IPS-15b (cell line): Measurements from ENCODE around the gene RPGRIP1L.

Experiments used
- H3K27me3 ChIP-seq: one replicate; pipeline ENCODE4 v1.6.1; 2013; ENCODE audit warnings: low read length; ENCODE audit not compliant: control insufficient read depth, insufficient read depth
- H3K36me3 ChIP-seq: one replicate; pipeline ENCODE4 v1.6.1; 2013; ENCODE audit warnings: low read length; ENCODE audit not compliant: control insufficient read depth, insufficient read depth
- H3K4me1 ChIP-seq: one replicate; pipeline ENCODE4 v1.6.1; 2013; ENCODE audit warnings: mild to moderate bottlenecking, low read length; ENCODE audit not compliant: control insufficient read depth, insufficient read depth
- H3K4me3 ChIP-seq: one replicate; pipeline ENCODE4 v1.5.1; 2013; ENCODE audit warnings: low read depth, low read length
- H3K9ac ChIP-seq: one replicate; pipeline ENCODE4 v1.6.1; 2013; ENCODE audit warnings: low read depth, mild to moderate bottlenecking, low read length
- H3K9me3 ChIP-seq: one replicate; pipeline ENCODE4 v1.6.1; 2013; ENCODE audit warnings: mild to moderate bottlenecking, low read length; ENCODE audit not compliant: control insufficient read depth, insufficient read depth

The RPGRIP1L gene

DNA sequence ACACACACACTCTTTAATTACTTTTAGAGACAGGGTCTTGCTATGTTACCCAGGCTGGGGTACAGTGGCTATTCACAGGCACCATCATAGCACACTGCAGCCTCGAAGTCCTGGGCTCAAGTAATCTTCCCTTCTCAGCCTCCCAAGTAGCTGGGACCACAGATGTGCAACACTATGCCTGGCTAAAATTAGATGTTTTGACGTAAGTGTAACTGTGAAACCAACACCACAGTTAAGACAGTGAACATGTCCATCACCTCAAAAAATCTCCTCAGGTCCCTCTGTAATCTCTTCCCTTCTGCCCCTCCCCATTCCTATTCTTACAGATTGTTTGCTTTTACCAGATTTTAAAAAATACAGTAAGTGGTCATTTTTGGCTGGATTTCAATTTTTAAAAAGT lies 66.7 kb downstream of the RPGRIP1L start:
- no peaks in the 10 kb centered on the region for H3K4me1 ChIP-seq
- no peak overlapping the region for H3K9ac ChIP-seq
- no peak overlapping the region for H3K4me3 ChIP-seq
- no peaks in the 10 kb centered on the region for H3K9me3 ChIP-seq
- H3K27me3 ChIP-seq, result no peaks in the 10 kb centered on the region
- no peaks in the 10 kb centered on the region for H3K36me3 ChIP-seq

DNA sequence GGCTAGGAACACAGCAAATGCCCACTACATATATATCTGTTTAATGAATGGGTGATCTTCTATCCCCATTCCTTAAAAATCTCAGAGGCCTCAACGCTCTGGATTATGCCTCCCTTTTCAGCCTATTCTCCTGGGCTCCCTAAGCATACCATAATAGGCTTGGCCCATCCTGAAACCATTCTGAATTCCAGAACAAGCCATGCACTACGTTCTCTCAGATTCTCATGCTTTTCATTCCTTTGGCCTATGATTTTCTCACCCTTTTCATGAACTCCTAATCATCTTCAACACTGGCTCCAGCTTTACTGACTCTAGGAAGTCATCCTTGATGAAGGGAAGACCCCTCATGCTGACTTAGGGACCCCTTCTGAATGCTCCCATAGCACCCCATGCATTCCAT lies 71.1 kb downstream of the RPGRIP1L start:
- H3K9me3 ChIP-seq, result no peaks in the 10 kb centered on the region
- H3K36me3 ChIP-seq, result no peaks in the 10 kb centered on the region
- no peaks in the 10 kb centered on the region for H3K4me1 ChIP-seq
- no peak overlapping the region for H3K9ac ChIP-seq
- no peak overlapping the region for H3K4me3 ChIP-seq
- no peaks in the 10 kb centered on the region for H3K27me3 ChIP-seq

DNA sequence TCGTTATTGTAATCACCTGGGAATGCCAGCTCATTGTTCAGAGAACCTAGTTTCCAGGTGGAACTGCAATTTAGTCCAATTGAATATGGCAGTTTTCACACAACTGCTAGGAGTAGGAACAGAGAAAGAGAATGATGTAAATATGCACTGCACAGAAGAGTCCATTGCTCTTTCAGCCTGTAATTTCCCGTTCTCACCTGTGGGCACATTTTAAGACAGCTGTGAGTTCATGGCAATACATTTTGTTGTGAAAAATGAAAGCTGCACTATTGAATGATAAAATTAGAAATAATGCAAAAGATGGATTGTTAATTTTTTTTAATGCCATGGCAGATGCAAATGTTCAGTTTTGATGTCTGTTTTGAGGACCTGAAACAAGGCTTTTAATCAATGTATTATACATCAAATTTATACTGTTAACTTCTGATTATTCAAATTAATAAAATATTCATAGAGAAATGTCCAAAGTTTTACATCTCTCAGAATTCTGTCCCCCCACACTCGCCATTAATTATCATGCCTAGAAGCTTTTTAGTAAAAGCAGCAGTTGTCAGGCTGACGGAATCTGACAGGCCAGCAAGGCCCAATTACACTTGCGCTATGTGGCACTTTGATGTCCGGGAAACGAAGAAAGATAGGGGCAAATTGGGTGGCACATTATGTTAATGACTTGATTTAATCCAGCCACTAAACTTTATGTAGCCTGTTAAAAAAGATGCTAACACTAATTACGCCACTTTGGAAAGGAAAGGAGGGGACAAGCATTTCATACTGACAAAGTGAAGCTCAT lies 72.2 kb downstream of the RPGRIP1L start:
- no peaks in the 10 kb centered on the region for H3K9me3 ChIP-seq
- H3K27me3 ChIP-seq, result no peaks in the 10 kb centered on the region
- H3K4me3 ChIP-seq, result no peak overlapping the region
- no peaks in the 10 kb centered on the region for H3K36me3 ChIP-seq
- H3K9ac ChIP-seq, result no peak overlapping the region
- H3K4me1 ChIP-seq, result no peaks in the 10 kb centered on the region

GRCh38 chr16:53629607-53630312 lies 73.9 kb downstream of the RPGRIP1L start:
- Histone ChIP-seq H3K9me3 (no peaks in the 10 kb centered on the region), H3K4me3 (no peak overlapping the region), H3K27me3 (no peaks in the 10 kb centered on the region), H3K9ac (no peak overlapping the region), H3K4me1 (no peaks in the 10 kb centered on the region), H3K36me3 (no peaks in the 10 kb centered on the region)

DNA sequence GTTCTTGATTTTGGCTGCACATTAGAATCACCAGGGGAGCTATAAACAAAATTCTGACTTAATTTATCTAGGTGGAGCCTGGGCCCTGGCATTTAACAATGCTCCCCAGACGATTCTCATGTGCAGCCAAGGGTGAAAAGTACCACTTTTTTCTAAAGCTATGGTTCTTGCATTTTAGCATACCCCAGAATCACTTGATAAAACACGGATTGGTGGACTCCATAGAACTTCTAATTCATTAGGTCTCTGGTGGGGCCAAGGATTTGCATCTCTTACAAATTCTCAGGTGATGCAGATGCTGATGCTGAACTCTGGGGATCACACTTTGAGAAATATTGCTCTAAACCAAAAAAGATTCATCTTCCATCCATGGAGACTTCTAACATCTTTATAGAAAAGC lies 74.5 kb downstream of the RPGRIP1L start:
- Histone ChIP-seq H3K4me3 (no peak overlapping the region), H3K27me3 (no peaks in the 10 kb centered on the region), H3K9me3 (no peaks in the 10 kb centered on the region), H3K36me3 (no peaks in the 10 kb centered on the region), H3K4me1 (no peaks in the 10 kb centered on the region), H3K9ac (no peak overlapping the region)

DNA sequence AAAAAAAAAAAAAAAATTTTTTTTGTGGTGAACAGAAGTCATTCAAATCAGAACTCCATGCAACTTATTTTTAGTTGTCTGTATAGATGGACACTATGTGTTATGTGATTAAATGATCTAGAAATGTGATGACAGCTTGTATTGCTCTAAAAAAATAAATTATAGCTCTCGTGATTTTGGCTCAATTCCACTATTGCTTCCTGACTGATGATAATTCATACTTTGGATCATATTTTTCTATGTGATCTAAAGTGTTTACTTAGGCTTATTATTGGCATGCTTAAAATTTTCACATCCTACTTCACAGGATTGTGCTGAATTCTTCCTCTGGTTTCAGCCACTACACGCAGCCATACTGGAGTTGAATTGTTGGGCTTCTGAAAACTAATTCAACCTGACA lies 76.8 kb downstream of the RPGRIP1L start:
- no peaks in the 10 kb centered on the region for H3K27me3 ChIP-seq
- no peak overlapping the region for H3K9ac ChIP-seq
- no peaks in the 10 kb centered on the region for H3K36me3 ChIP-seq
- no peak overlapping the region for H3K4me3 ChIP-seq
- H3K4me1 ChIP-seq, result no peaks in the 10 kb centered on the region
- H3K9me3 ChIP-seq, result no peaks in the 10 kb centered on the region

GRCh38 chr16:53626161-53626560 lies 77.5 kb downstream of the RPGRIP1L start:
- Histone ChIP-seq H3K9ac (no peak overlapping the region), H3K4me3 (no peak overlapping the region), H3K27me3 (no peaks in the 10 kb centered on the region), H3K9me3 (no peaks in the 10 kb centered on the region), H3K36me3 (no peaks in the 10 kb centered on the region), H3K4me1 (no peaks in the 10 kb centered on the region)

GRCh38 chr16:53625221-53625620 lies 78.4 kb downstream of the RPGRIP1L start:
- Histone ChIP-seq H3K27me3 (no peaks in the 10 kb centered on the region), H3K36me3 (no peaks in the 10 kb centered on the region), H3K9ac (no peak overlapping the region), H3K9me3 (no peaks in the 10 kb centered on the region), H3K4me1 (no peaks in the 10 kb centered on the region), H3K4me3 (no peak overlapping the region)

GRCh38 chr16:53622315-53622714 lies 81.3 kb downstream of the RPGRIP1L start:
- no peaks in the 10 kb centered on the region for H3K27me3 ChIP-seq
- H3K9ac ChIP-seq, result no peak overlapping the region
- no peaks in the 10 kb centered on the region for H3K9me3 ChIP-seq
- H3K36me3 ChIP-seq, result no peaks in the 10 kb centered on the region
- no peak overlapping the region for H3K4me3 ChIP-seq
- H3K4me1 ChIP-seq, result no peaks in the 10 kb centered on the region

DNA sequence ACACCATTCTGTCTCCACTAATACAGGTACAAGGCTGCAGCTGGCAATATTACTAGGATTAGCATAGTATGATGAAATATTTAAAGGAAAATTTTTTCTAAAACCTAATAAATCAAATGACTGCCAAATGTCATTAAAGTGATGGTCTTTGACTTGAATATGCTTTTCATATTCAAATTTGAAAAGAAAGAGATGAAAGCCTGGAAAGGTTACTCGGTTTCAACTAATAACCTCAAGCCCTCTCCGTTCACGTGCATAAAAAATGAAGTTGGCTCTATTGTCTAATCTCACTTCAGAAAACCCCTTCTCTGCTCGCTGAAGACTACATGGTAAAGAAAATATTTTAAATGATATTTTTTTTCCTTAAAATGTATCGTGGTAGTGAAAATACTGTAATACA lies 83.2 kb downstream of the RPGRIP1L start:
- no peaks in the 10 kb centered on the region for H3K36me3 ChIP-seq
- no peaks in the 10 kb centered on the region for H3K4me1 ChIP-seq
- H3K9ac ChIP-seq, result no peak overlapping the region
- no peaks in the 10 kb centered on the region for H3K9me3 ChIP-seq
- no peak overlapping the region for H3K4me3 ChIP-seq
- H3K27me3 ChIP-seq, result no peaks in the 10 kb centered on the region

DNA sequence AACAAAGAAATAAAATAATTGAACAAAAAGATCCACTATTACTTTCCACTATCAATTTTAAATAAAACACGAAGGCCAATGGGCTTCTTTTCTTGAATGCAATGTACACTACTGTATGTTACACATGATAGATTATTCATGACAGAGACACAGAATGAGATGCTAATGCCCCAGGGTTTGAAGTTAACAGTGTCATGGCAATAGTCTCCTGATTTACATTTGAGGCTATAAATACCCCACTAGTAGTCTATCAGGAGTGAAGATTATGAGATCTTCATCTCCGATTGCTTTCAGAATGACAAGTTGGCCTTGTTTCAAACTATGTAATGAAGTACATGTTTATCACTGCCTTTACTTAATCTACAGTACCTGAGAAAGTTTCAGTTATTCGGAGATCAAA lies 84.4 kb downstream of the RPGRIP1L start:
- H3K9me3 ChIP-seq, result no peaks in the 10 kb centered on the region
- no peak overlapping the region for H3K4me3 ChIP-seq
- H3K27me3 ChIP-seq, result no peaks in the 10 kb centered on the region
- H3K4me1 ChIP-seq, result no peaks in the 10 kb centered on the region
- H3K36me3 ChIP-seq, result no peaks in the 10 kb centered on the region
- no peak overlapping the region for H3K9ac ChIP-seq

DNA sequence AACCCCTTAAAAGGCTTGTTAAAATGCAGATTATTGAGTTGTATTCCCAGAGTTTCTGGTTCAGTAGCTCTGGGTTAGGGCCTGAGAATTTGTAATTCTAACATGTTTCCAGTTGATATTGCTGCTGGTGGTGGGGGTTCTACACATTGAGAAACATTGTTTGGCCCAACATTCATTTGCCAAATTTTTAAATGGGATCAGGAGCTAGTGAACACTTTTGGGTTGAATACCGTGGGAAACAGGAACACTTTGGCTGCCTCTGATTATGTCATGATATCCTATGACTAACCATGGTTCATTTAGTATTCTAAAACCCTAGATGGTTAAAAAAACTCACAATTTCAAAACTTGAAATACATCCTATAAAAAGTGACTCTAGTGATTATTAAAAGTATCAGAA lies 89.3 kb downstream of the RPGRIP1L start:
- Histone ChIP-seq H3K36me3 (no peaks in the 10 kb centered on the region), H3K4me1 (no peaks in the 10 kb centered on the region), H3K27me3 (no peaks in the 10 kb centered on the region), H3K9me3 (no peaks in the 10 kb centered on the region), H3K4me3 (no peak overlapping the region), H3K9ac (no peak overlapping the region)
